Naive thymus-derived CD4-positive, alpha-beta T cell (primary cell): Measurements from ENCODE around the gene PTPRN2. TPM values are rescaled to one million over a fixed set of nuclear protein-coding genes. Genes with fewer than 3 reads are reported as not detected.

Experiments used
- ATAC-seq: fragments of 150-1000 bp; cut with Tn5 transposase; 2 replicates; pipeline ENCODE4 v1.10.0; 2021; ENCODE audit warnings: mild to moderate bottlenecking, moderate library complexity
- CTCF ChIA-PET: fragments of 350-600 bp; sonication (Branson Sonifier 250); formaldehyde crosslinking; loops from one replicate; lab custom pipeline; 2021; ENCODE audit warnings: antibody characterized with exemption; lab: Charles Lee
- POLR2A ChIA-PET: fragments of 350-600 bp; sonication (Branson Sonifier 250); formaldehyde crosslinking; loops from one replicate; lab custom pipeline; 2021; ENCODE audit warnings: antibody characterized with exemption, inconsistent platforms; lab: Charles Lee
- DNase-seq, 9 donors: peaks; one replicate each; pipeline versions ENCODE4 v3.0.0 to v3.0.0-alpha.2; 2020 to 2022; ENCODE audit warnings: mixed read lengths in 1 of 9
- H3K27ac ChIP-seq: one replicate; pipeline ENCODE4 v1.7.0; 2013; ENCODE audit warnings: mild to moderate bottlenecking, low read depth, low read length, moderate library complexity
- H3K27me3 ChIP-seq, 2 donors: one replicate each; pipeline ENCODE4 v1.7.0; 2013; ENCODE audit warnings: low read length in 2 of 2, mild to moderate bottlenecking in 2 of 2, moderate library complexity in 2 of 2; ENCODE audit not compliant: control insufficient read depth in 2 of 2, insufficient read depth in 2 of 2
- H3K36me3 ChIP-seq, 3 experiments: 1 replicate in 2 of 3; 2 replicates in 1 of 3; pipeline ENCODE4 v1.7.0; 2013; ENCODE audit warnings: low read length in 3 of 3, mild to moderate bottlenecking in 3 of 3, moderate library complexity in 1 of 3; ENCODE audit not compliant: insufficient read depth in 3 of 3, control insufficient read depth in 2 of 3
- H3K4me1 ChIP-seq, 2 donors: one replicate each; pipeline ENCODE4 v1.7.0; 2013; ENCODE audit warnings: low read length in 2 of 2, mild to moderate bottlenecking in 2 of 2, moderate library complexity in 1 of 2; ENCODE audit not compliant: control insufficient read depth in 2 of 2, insufficient read depth in 2 of 2
- H3K4me3 ChIP-seq: 2 replicates; pipeline ENCODE4 v1.7.0; 2013; ENCODE audit warnings: mild to moderate bottlenecking, low read length
- H3K9me3 ChIP-seq, 3 experiments: 1 replicate in 2 of 3; 2 replicates in 1 of 3; pipeline ENCODE4 v1.7.0; 2013; ENCODE audit warnings: low read length in 3 of 3; ENCODE audit not compliant: control insufficient read depth in 2 of 3
- H3K27ac Mint-ChIP-seq, 9 donors: one replicate each; pipeline ENCODE4 v1.8.0; 2020 to 2022; ENCODE audit warnings: mixed read lengths in 9 of 9, mild to moderate bottlenecking in 8 of 9, moderate library complexity in 5 of 9, inconsistent platforms in 2 of 9
- H3K27me3 Mint-ChIP-seq, 5 donors: one replicate each; pipeline ENCODE4 v1.8.0; 2021 to 2022; ENCODE audit warnings: mixed read lengths in 5 of 5, mild to moderate bottlenecking in 1 of 5
- H3K36me3 Mint-ChIP-seq, 5 donors: one replicate each; pipeline ENCODE4 v1.8.0; 2020 to 2022; ENCODE audit warnings: mixed read lengths in 5 of 5, mild to moderate bottlenecking in 3 of 5, inconsistent platforms in 1 of 5
- H3K4me1 Mint-ChIP-seq, 7 donors: one replicate each; pipeline ENCODE4 v1.8.0; 2020 to 2022; ENCODE audit warnings: mixed read lengths in 7 of 7, mild to moderate bottlenecking in 3 of 7, inconsistent platforms in 1 of 7
- H3K4me3 Mint-ChIP-seq, 10 donors: one replicate each; pipeline ENCODE4 v1.8.0; 2020 to 2022; ENCODE audit warnings: mild to moderate bottlenecking in 10 of 10, mixed read lengths in 10 of 10, moderate library complexity in 6 of 10, inconsistent platforms in 2 of 10
- H3K9me3 Mint-ChIP-seq, 11 donors: one replicate each; pipeline ENCODE4 v1.8.0; 2020 to 2022; ENCODE audit warnings: mixed read lengths in 11 of 11, mild to moderate bottlenecking in 4 of 11, inconsistent platforms in 1 of 11, moderate library complexity in 1 of 11
- intact Hi-C, 2 donors: fragments of 100-400 bp; cut with micrococcal nuclease; formaldehyde crosslinking; loops; one replicate each; pipeline ENCODE4 v1.15.1; 2023
- polyA plus RNA-seq, 2 donors: library from polyadenylated mRNA; unstranded; fragments of 300-500 nt; fragmentation: Illumina TruSeq; gene quantifications; one replicate each; pipeline ENCODE4 v1.2.3, GENCODE V29; 2021
- total RNA-seq, 6 experiments: library from RNA in 5 of 6; stranded (reverse) in 5 of 6; gene quantifications; 1 replicate in 5 of 6; 2 replicates in 1 of 6; pipeline ENCODE4 v1.2.3 and lab custom pipeline; 2021 to 2026

PTPRN2 gene
- total and polyA plus RNA-seq, 7 experiments from 2014 or later = 0.58 to 2.3 (median 1.4) TPM

DNA sequence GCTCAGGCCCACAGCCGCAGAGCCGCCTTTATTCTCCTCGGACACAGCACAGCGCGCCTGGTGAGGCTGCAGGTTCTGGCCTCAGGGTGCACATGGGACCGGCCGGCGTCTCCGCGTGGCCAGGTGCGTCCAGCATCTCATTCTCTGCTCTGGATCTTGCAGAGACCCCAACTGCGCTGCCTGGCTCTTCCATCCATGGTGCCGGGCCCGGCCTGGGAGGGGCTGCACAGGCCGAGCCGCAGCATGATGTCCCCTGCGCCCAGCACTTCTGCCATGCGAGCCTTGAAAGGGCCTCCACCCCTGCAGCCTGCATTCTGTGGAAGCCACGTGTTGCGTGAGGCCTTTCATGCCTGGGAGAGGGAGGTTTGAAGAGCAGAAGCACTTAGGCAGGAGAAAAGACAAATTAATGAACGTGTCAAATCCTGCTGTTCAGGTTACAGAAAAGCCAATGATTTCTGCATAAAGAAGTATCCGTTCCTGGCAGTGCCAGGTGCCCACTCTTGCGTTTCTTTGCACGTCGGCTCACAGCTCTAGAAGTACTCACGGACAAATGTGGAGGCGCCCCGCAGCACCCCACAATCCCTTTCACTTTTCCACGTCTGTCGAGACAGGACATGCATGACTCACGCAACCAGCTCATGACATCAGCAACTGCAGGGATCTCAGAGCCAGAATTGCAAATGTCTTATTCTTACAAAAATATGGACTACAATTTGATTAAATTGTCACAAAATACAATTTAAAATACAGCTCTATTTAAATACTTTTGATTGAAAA is 679.4 kb downstream of the PTPRN2 start:
- Histone ChIP-seq H3K27me3 (no peaks in the 10 kb centered on the region), H3K4me1 (no peaks in the 10 kb centered on the region), H3K9me3 (no peaks in the 10 kb centered on the region), H3K36me3 (no peaks in the 10 kb centered on the region), H3K27ac (no peak overlapping the region), H3K4me3 (no peak overlapping the region)
- ChIA-PET CTCF (no interaction called here), POLR2A (no interaction called here)
- H3K27me3 Mint-ChIP-seq = peaks cover 0 to 4% (median 0%) of the 10 kb centered on the region in 5 donors
- H3K4me3 Mint-ChIP-seq = no peak overlapping the region
- intact Hi-C loops = no loop called here
- DNase-seq = no peak
- ATAC-seq = no peak
- peaks cover 0 to 4% (median 0%) of the 10 kb centered on the region in 5 donors for H3K36me3 Mint-ChIP-seq
- H3K4me1 Mint-ChIP-seq = peaks cover 0 to 2% (median 0%) of the 10 kb centered on the region in 7 donors
- peaks cover 0 to 16% (median 4%) of the 10 kb centered on the region in 11 donors for H3K9me3 Mint-ChIP-seq
- H3K27ac Mint-ChIP-seq = no peak overlapping the region

- Mint-ChIP-seq H3K27ac (no peak overlapping the region), H3K27me3 (peaks cover 0 to 4% (median 0%) of the 10 kb centered on the region in 5 donors), H3K36me3 (peaks cover 0 to 4% (median 0%) of the 10 kb centered on the region in 5 donors), H3K4me3 (no peak overlapping the region), H3K4me1 (peaks cover 0 to 2% (median 0%) of the 10 kb centered on the region in 7 donors), H3K9me3 (peaks cover 0 to 6% (median 3%) of the 10 kb centered on the region in 11 donors)
- POLR2A ChIA-PET = no interaction called here
- DNase-seq = no peak
- intact Hi-C loops = no loop called here
- Histone ChIP-seq H3K9me3 (no peaks in the 10 kb centered on the region), H3K4me1 (no peaks in the 10 kb centered on the region), H3K36me3 (no peaks in the 10 kb centered on the region), H3K4me3 (no peak overlapping the region), H3K27me3 (no peaks in the 10 kb centered on the region), H3K27ac (no peak overlapping the region)
- CTCF ChIA-PET = no interaction called here
- no peak for ATAC-seq
Measured at GRCh38 chr7:157907091-157907490, 680.5 kb downstream of the PTPRN2 start.

- POLR2A ChIA-PET = interaction anchor here (0.6 kb wide), 1 partner anchor 81 kb away, joined by 3 read pairs; no protein-coding TSS in a partner anchor
- H3K9me3 Mint-ChIP-seq = peaks cover 0 to 4% (median under 1%) of the 10 kb centered on the region in 11 donors
Measured at GRCh38 chr7:157906583-157906982, 681.0 kb downstream of the PTPRN2 start.

GRCh38 chr7:157905651-157906461 is 681.8 kb downstream of the PTPRN2 start:
- ChIA-PET POLR2A (interaction anchor here (0.6 kb wide), 1 partner anchor 81 kb away, joined by 3 read pairs; no protein-coding TSS in a partner anchor), CTCF (no interaction called here)
- no peaks in the 10 kb centered on the region for H3K9me3 ChIP-seq
- H3K9me3 Mint-ChIP-seq = peaks cover 0 to 4% (median 0%) of the 10 kb centered on the region in 11 donors
- no peaks in the 10 kb centered on the region for H3K4me1 ChIP-seq
- no peaks in the 10 kb centered on the region for H3K27me3 Mint-ChIP-seq
- no peak overlapping the region for H3K27ac ChIP-seq
- H3K4me3 Mint-ChIP-seq = no peak overlapping the region
- ATAC-seq (no peak), DNase-seq (no peak)
- no peaks in the 10 kb centered on the region for H3K27me3 ChIP-seq
- intact Hi-C loops = no loop called here
- peaks cover 0 to 2% (median 0%) of the 10 kb centered on the region in 7 donors for H3K4me1 Mint-ChIP-seq
- H3K27ac Mint-ChIP-seq = no peak overlapping the region
- H3K36me3 ChIP-seq = no peaks in the 10 kb centered on the region
- H3K4me3 ChIP-seq = no peak overlapping the region
- H3K36me3 Mint-ChIP-seq = no peaks in the 10 kb centered on the region

More at GRCh38 chr7:157906583-157906982, 681.0 kb downstream of the PTPRN2 start:
- H3K36me3 ChIP-seq = no peaks in the 10 kb centered on the region
- H3K4me1 Mint-ChIP-seq = peaks cover 0 to 2% (median 0%) of the 10 kb centered on the region in 7 donors
- H3K27me3 Mint-ChIP-seq = peaks cover 0 to under 1% (median 0%) of the 10 kb centered on the region in 5 donors
- H3K4me3 ChIP-seq = no peak overlapping the region
- peaks cover 0 to under 1% (median 0%) of the 10 kb centered on the region in 5 donors for H3K36me3 Mint-ChIP-seq
- ATAC-seq (no peak), DNase-seq (no peak)
- H3K27ac ChIP-seq = no peak overlapping the region
- H3K9me3 ChIP-seq = no peaks in the 10 kb centered on the region
- intact Hi-C loops = no loop called here
- H3K27me3 ChIP-seq = no peaks in the 10 kb centered on the region
- CTCF ChIA-PET = no interaction called here
- no peaks in the 10 kb centered on the region for H3K4me1 ChIP-seq
- no peak overlapping the region for H3K4me3 Mint-ChIP-seq
- no peak overlapping the region for H3K27ac Mint-ChIP-seq

GRCh38 chr7:157904866-157905570 is 682.6 kb downstream of the PTPRN2 start:
- no peaks in the 10 kb centered on the region for H3K36me3 ChIP-seq
- Mint-ChIP-seq H3K27me3 (no peaks in the 10 kb centered on the region), H3K9me3 (peaks cover 0 to 4% (median 0%) of the 10 kb centered on the region in 11 donors), H3K4me3 (no peak overlapping the region), H3K36me3 (no peaks in the 10 kb centered on the region), H3K27ac (peak overlapping the region in 1 of 9 donors; percentile 76), H3K4me1 (peaks cover 0 to 2% (median 0%) of the 10 kb centered on the region in 7 donors)
- H3K9me3 ChIP-seq = no peaks in the 10 kb centered on the region
- H3K4me1 ChIP-seq = no peaks in the 10 kb centered on the region
- H3K27me3 ChIP-seq = no peaks in the 10 kb centered on the region
- POLR2A ChIA-PET = no interaction called here
- H3K4me3 ChIP-seq = no peak overlapping the region
- ATAC-seq (no peak), DNase-seq (no peak)
- CTCF ChIA-PET = no interaction called here
- intact Hi-C loops = no loop called here
- no peak overlapping the region for H3K27ac ChIP-seq

DNA sequence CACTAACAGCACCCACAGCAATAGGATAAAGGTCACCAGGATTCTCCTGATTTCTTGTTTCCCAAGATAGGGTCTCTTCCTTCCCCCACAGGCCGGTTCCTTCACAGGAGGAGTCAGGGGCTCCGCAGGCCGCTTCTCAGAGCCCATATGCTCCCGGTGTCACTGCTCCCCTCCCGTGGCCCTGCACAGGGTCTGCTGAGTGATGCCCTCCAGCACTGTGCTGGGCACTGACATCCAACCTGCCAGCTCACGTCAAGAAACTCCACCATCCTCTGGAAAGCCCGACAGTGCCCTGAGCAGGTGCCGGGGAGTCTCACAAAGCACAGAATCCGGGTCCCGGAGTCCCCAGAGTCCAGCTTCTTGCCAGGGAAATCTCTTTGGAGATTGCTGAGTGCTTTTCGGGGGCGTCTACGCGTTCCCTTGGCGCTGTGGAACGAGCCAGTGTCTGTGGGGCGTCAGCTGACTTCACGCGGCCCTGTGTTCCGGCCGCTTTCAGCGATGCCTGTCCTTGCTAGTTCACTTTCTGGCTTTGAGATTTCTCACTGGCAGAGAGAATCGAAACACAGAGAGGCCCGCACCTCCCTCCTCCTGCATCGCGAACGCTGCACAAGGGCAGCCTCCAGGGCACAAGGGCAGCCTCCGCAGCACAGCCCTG is 683.3 kb downstream of the PTPRN2 start:
- Histone ChIP-seq H3K27me3 (no peaks in the 10 kb centered on the region), H3K4me1 (no peaks in the 10 kb centered on the region), H3K4me3 (no peak overlapping the region), H3K9me3 (no peaks in the 10 kb centered on the region), H3K36me3 (no peaks in the 10 kb centered on the region), H3K27ac (no peak overlapping the region)
- ChIA-PET CTCF (interaction anchor here (0.6 kb wide), 1 partner anchor 23 kb away, joined by 4 read pairs; no protein-coding TSS in a partner anchor), POLR2A (no interaction called here)
- no peaks in the 10 kb centered on the region for H3K36me3 Mint-ChIP-seq
- H3K27ac Mint-ChIP-seq = no peak overlapping the region
- no peak overlapping the region for H3K4me3 Mint-ChIP-seq
- DNase-seq (no peak), ATAC-seq (no peak)
- peaks cover 0 to 4% (median 0%) of the 10 kb centered on the region in 11 donors for H3K9me3 Mint-ChIP-seq
- peaks cover 0 to 2% (median 0%) of the 10 kb centered on the region in 7 donors for H3K4me1 Mint-ChIP-seq
- intact Hi-C loops = no loop called here
- no peaks in the 10 kb centered on the region for H3K27me3 Mint-ChIP-seq
